CD1c-positive myeloid dendritic cell (primary cell): ENCODE data around the gene PPIH.
"Not testable (repeated sequence)": the region's sequence is repeated elsewhere in the genome, so short reads cannot be mapped to it uniquely, and the experiment has no call there.

Source experiments
- DNase-seq: peaks from one replicate; pipeline ENCODE4 v3.0.0-alpha.2; 2016; ENCODE audit errors: extremely low spot score

The PPIH gene

GRCh38 chr1:42682484-42682738, 24.2 kb downstream of the PPIH start:
- not testable (repeated sequence) for DNase-seq

GRCh38 chr1:42682739-42683531, 24.7 kb downstream of the PPIH start:
- peak; percentile 95 for DNase-seq

DNA sequence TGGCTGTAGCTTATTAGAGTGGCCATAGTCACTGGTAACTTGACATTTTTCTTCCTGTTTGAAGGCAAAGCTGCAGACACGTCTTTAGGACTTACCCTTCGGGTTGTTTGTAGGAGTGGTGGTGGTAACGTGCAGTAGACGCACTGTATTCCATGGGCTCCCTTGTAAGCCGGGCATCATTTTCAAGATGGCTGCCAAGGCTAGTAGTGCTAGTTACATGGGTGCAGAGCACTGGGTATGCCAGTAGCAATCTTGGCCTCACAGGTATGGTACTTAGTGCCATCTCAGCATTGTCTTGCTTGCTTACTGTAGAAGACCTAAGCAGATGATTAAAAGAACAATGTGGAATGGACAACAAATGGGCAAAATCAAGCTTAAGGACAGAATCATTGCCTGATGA, 25.9 kb downstream of the PPIH start:
- no peak for DNase-seq

DNA sequence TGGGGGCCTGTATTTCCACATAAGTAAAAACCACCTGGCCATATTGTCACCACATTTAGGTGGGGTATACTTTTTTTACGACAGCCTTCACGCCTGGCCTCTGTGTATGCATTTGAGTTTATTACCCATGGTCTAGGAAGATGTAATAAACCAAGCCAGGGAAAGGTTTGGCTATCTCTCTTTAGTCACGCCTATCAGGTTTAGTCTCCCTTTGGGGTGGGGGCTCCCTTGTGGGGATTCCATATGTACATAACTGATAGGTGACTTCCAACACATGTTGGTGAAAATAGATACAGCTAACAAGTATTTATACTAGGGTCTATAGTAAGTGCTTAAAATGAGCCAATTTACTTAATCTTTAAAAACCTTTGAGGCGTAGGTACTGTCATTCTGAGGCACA, 28.2 kb downstream of the PPIH start:
- DNase-seq, result no peak

- no peak for DNase-seq
Measured at GRCh38 chr1:42689912-42690311, 31.7 kb downstream of the PPIH start.

DNA sequence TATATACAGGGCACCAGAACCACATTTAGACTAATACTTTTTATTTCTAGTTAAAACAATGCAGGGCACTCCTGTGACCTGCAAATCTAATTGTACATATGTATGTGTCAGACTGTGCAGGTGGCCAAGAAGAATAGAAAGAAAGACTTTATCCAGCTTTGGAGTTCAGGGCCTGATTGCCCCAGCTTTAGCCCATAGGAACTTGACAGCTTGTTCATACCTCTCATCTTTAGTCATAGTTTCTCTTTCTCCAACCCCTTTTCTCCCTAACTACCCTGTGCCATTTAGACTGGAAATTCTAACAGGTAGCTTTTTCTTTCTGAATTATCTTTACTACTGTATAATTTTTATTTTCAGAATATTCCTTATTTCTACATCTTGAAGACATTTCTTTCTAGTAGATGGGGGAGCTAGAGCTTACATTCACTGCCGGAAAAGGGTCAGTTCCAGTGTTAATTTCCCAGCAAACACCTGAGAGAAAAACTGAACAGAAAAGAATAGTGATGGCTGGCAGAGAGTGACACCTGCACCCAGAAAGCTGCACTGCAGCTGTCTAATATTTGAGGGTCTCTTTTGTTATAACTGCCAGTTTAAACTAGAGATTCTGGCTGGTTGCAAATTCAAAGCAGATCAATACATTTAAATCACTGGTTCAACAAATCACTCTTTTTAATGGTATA, 32.4 kb downstream of the PPIH start:
- DNase-seq, result no peak

GRCh38 chr1:42691157-42691498, 32.9 kb downstream of the PPIH start:
- no peak for DNase-seq

DNA sequence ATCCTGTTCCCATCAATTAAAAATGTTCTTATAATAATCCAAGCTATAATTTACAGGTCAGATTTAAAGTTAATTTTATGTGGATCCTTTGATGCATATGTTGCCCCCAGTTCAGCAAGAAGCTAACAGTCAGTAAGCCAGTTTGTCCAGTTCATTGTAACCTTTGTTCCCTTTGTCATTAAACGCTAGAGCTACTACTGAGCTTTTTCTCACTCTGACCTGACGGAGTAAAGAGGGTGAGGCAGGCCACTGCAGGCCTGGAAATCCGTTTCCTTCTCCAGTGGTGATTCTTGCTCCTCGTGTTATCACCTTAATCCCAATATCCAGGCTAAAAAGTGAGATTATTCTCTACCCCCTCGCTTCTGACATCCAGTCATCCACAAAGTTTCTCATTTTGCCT, 34.2 kb downstream of the PPIH start:
- no peak for DNase-seq

GRCh38 chr1:42692911-42693310, 34.7 kb downstream of the PPIH start:
- DNase-seq, result no peak

DNA sequence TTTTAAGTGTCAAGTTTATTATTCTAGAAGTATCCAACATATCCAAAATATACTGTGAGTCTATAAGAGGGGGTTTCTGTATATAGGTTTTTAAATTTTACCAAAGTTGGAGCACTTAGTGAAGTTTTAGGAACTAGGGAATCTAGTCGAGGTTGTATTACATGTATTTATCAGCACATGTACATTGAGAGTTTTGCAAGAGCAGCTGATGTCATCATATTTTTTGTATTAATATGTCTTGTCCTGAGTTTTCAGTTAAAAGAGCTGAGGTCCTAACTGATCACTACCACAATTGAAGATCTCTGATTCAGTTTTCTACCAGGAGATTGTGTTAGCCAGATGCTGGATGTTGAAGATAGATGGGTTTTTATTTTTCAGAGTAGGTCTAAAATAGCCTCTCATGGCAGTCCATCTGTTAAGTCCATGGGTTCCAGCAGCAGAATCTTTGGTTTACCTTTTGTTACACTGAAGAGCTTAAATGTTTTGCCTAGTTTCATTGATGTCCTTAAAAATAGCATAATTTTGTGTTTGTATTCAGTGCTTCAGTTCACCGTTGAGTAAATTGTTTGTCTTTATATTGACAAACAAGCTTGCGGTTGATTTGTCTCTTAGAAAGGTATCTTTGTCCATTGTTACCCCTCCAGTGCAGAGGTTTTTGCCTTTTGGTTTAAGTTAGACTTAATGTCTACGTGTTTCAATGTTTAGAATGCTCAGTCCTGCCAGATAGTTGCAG, 40.0 kb downstream of the PPIH start:
- DNase-seq, result no peak

- DNase-seq, result no peak
Measured at GRCh38 chr1:42700006-42700405, 41.8 kb downstream of the PPIH start.

DNA sequence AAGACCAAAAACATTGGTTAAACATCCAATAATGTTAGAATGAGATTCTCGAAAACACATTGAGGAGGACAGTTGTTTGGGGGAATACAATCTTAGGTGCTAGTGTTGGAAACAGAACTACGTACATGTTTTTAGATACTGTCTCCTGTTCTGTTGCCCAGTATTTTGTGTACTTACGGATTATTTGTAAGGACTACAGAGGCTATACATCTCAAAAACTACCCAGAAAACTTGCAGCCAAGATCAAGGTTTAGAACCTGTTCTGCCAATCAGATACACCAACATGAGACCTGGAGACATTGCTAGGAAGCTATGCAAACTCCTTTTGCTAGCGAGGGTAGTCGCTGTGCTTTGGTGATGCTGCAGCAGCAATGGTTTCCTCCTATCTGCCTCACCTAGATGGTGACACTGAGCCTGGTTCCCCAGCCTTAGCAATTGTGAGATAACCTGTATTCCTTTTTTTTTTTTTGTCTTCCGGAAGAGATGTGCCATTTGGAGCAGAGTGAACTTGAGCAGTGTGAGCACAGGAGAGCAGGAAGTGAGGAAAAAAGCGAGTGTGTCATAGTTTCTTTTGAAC, 45.8 kb downstream of the PPIH start:
- DNase-seq, result no peak

DNA sequence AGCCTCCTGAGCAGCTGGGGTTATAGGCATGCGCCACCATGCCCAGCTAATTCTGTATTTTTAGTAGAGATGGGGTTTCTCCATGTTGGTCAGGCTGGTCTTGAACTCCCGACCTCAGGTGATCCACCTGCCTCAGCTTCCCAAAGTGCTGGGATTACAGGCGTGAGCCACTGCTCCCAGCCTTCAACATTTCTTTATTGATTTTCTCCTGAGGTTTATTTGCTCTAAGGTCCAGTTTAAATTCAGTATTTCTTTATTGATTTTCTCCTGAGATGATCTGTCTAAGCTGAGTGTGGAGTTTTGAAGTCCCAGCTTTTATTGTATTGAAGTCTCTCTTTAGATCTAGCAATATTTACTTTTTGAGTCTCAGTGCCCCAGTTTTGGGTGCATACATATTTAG, 54.6 kb downstream of the PPIH start:
- DNase-seq, result not testable (repeated sequence)

- no peak for DNase-seq
Measured at GRCh38 chr1:42713293-42713692, 55.1 kb downstream of the PPIH start.

DNA sequence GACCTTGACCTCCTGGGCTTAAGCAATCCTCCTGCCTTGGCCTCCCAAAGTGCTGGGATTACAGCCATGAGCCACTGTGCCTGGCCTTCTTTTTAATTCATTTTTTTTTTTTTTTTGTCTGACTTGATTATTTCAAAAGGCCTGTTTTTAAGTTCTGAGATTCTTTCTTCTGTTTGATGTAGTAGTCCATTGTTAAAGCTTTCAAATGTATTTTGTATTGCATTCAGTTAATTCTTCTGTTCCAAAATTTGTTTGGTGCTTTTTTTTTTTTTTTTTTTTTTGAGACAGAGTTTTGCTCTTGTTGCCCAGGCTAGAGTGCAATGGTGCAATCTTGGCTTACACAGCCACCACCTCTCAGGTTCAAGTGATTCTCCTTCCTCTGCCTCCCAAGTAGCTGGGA, 56.2 kb downstream of the PPIH start:
- not testable (repeated sequence) for DNase-seq

DNA sequence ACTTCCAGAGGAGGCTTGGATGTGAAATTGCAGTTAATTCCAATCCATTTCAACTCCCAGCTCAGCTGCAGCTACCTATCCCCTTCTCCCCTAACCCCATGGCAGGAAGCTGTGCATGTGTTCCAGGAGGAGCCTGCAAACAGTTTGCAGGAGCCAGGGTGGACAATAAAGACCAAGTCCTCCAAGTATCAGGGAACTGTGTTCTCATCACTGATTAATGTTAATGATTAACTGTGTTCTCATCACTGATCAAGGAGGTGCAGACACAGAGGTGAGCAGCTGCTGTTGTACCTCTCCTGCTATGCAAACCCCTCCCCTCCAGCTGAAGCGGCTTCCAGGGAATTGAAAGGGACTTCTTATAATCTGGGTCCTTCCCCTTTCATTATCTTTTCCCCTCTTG, 62.6 kb downstream of the PPIH start:
- no peak for DNase-seq

GRCh38 chr1:42721926-42722325, 63.7 kb downstream of the PPIH start:
- no peak for DNase-seq

- not testable (repeated sequence) for DNase-seq
Measured at GRCh38 chr1:42722403-42722802, 64.2 kb downstream of the PPIH start.

- no peak for DNase-seq
Measured at GRCh38 chr1:42723511-42723910, 65.3 kb downstream of the PPIH start.

- not testable (repeated sequence) for DNase-seq
Measured at GRCh38 chr1:42725820-42726219, 67.6 kb downstream of the PPIH start.
